Activated T-helper 2 cell treated with anti-CD3 and anti-CD28 coated beads, Interferon-gamma antibody, Interleukin-2, Interleukin-4, amounts not matched to agents 10 μg/mL and 5 μg/mL and 100 μg/mL, durations not matched to agents 14 hours and 24 hours and 36 hours (primary cell): ENCODE data around the gene FOXP2. TPM values are rescaled to one million over a fixed set of nuclear protein-coding genes. Genes with fewer than 3 reads are reported as not detected.
"Not testable (repeated sequence)": the region's sequence is repeated elsewhere in the genome, so short reads cannot be mapped to it uniquely, and the experiment has no call there.

Experiments
- DNase-seq: peaks from one replicate; pipeline ENCODE4 v3.0.0; 2021; ENCODE audit warnings: low spot score
- H3K27ac Mint-ChIP-seq: one replicate; pipeline ENCODE4 v1.8.0; 2021; ENCODE audit warnings: mixed read lengths
- H3K27me3 Mint-ChIP-seq: one replicate; pipeline ENCODE4 v1.8.0; 2021; ENCODE audit warnings: low read depth, mixed read lengths
- H3K36me3 Mint-ChIP-seq: one replicate; pipeline ENCODE4 v1.8.0; 2021; ENCODE audit warnings: low read depth, mixed read lengths
- H3K4me1 Mint-ChIP-seq: one replicate; pipeline ENCODE4 v1.8.0; 2021; ENCODE audit warnings: low read depth, mixed read lengths
- H3K4me3 Mint-ChIP-seq: one replicate; pipeline ENCODE4 v1.8.0; 2021; ENCODE audit warnings: low read depth, mild to moderate bottlenecking, moderate library complexity, mixed read lengths
- H3K9me3 Mint-ChIP-seq: one replicate; pipeline ENCODE4 v1.8.0; 2021; ENCODE audit warnings: mixed read lengths
- intact Hi-C: fragments of 100-400 bp; cut with micrococcal nuclease; formaldehyde crosslinking; loops from one replicate; pipeline ENCODE4 v1.15.1; 2023
- total RNA-seq: library from RNA; stranded (reverse); gene quantifications from 2 replicates; pipeline ENCODE4 v1.2.3, GENCODE V29; 2022

Gene FOXP2
- total RNA-seq = 0.05 and 0.14 TPM in 2 replicates

DNA sequence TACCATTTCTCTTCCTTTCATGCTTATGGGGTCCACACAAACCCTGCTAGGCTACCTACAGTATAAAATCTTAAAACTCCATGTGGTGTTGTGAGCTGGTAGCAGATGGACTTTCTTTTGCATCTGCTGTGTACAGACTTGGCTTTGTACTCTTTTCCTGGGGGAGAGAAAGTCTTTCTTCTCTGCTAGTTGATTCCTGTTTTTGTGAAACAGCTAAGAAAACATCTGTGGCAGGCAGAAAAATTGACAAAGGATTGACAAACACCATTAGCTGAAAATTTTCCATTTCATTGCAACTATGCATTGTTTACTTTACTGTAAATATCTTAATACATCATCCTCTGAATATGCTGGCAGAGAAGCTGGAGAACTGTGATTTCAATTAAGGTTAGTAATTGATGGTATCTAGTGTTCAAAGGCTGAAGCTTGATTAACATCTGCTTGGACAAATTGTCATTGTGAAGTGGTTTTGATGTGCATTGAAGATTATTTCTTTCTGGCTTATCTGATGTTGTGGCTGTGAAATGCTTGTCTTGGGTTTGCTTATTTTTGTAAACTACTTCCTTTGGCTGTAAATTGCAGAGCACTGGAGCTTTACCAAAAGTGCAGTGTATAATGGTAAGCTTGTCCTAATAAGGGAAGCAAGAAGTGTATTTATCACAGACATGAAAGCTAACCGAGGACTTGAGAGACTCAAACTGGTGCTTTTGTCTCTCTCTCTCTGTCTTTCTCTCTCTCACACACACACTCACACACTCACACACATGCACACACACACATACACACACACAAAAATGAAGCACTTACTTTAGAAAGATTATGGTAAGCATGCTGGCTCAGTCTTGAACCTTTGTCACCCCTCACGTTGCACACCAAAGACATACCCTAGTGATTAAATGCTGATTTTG lies at the start of gene FOXP2:
Gene FOXP2 (plus strand): TSS at position 660 of the 908 bp plus-strand sequence. CDS start 11,697 bp downstream, outside the sequence.
- Mint-ChIP-seq H3K9me3 (no peaks in the 10 kb centered on the region), H3K36me3 (no peaks in the 10 kb centered on the region), H3K27me3 (peaks cover 4% of the 10 kb centered on the region), H3K4me1 (no peaks in the 10 kb centered on the region), H3K27ac (no peak within 1 kb of the TSS), H3K4me3 (no peak within 1 kb of the TSS)
- intact Hi-C loops = no loop called here
- no peak for DNase-seq

DNA sequence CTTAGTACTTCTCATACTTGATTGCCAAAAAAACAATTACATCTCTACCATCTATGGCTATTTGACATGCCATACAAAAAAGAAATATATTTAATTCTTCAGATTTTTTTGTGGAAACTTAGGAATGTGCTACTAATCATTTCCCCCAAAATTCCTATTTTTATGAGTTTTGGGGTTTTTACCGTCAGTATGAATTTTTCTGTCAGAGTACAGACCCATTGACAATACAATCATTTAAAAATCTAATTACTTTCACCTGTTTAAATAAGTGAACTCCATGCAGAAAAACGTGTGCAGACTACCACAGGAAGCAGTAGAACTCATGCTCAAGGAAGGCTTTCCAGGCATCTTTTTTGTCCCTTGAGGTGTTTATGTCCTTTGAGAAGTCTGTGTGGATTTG lies 48.8 kb upstream of the FOXP2 start:
- H3K27me3 Mint-ChIP-seq = no peaks in the 10 kb centered on the region
- intact Hi-C loops = no loop called here

DNA sequence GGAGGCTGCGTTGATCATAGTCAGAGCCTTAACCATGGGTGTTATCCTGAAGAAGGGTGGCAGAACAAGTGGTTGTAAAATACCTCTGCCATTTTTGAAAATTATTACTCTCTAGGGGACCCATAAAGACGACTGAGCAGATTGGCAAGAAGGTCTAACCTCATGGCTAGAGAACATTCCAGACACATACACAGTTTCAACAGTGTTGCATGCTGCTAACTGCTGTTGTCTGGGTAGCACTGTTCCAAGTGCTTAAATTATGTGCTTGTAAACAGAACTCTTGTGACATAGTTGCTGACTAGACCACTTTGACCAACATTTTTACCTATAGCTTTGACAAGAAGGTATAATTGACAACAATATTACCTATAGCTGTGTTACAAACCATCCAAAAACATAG lies 46.1 kb upstream of the FOXP2 start:
- intact Hi-C loops = no loop called here

More for the DNA sequence above, 48.8 kb upstream of the FOXP2 start:
- DNase-seq = no peak
- H3K36me3 Mint-ChIP-seq = no peaks in the 10 kb centered on the region
- no peak overlapping the region for H3K4me3 Mint-ChIP-seq
- no peak overlapping the region for H3K27ac Mint-ChIP-seq
- no peaks in the 10 kb centered on the region for H3K4me1 Mint-ChIP-seq
- no peaks in the 10 kb centered on the region for H3K9me3 Mint-ChIP-seq

DNA sequence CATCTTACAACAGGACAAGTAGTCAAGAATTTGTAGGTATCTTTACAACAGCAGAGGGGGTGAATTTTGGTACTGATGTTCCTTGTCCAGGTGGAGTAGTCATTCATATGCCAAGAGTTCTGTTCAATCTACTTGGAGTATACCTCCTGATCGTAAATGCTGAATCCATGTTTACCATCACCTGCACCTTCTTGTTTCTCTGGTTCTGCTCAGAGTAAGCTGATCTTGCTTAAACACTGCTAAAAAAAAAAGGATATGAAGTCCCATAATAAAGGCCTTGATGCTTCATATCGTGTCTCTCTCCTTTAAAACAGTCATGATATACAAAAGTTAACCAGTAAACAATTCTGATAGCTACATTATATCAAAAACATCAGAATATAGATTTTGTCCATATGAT lies 45.3 kb upstream of the FOXP2 start:
- no peaks in the 10 kb centered on the region for H3K36me3 Mint-ChIP-seq
- H3K27ac Mint-ChIP-seq = no peak overlapping the region
- intact Hi-C loops = no loop called here
- no peaks in the 10 kb centered on the region for H3K9me3 Mint-ChIP-seq
- no peaks in the 10 kb centered on the region for H3K4me1 Mint-ChIP-seq
- DNase-seq = no peak
- H3K4me3 Mint-ChIP-seq = no peak overlapping the region
- H3K27me3 Mint-ChIP-seq = no peaks in the 10 kb centered on the region

More for the DNA sequence above, 46.1 kb upstream of the FOXP2 start:
- Mint-ChIP-seq H3K36me3 (no peaks in the 10 kb centered on the region), H3K9me3 (no peaks in the 10 kb centered on the region), H3K27me3 (no peaks in the 10 kb centered on the region), H3K4me1 (no peaks in the 10 kb centered on the region), H3K27ac (no peak overlapping the region), H3K4me3 (no peak overlapping the region)
- DNase-seq = no peak

DNA sequence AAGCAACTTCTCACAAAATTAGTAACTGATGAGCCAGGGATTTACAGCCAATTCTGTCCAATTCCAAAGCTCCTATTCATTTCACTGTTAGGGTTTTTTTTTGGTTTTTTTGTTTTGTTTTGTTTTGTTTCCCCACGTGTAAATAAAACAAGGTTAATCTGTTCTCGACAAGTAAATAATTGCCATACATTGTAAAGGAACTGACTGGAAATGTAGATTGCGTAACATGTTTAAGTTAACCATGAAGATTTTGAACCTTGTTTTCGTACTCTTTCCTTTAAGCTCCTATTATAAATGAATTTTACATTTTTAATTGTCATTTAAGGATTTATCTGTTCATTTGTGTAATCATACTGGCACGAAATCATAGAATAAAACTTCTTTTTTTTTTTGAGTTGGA lies 42.0 kb upstream of the FOXP2 start:
- Mint-ChIP-seq H3K4me1 (no peaks in the 10 kb centered on the region), H3K9me3 (no peaks in the 10 kb centered on the region), H3K36me3 (no peaks in the 10 kb centered on the region), H3K27ac (no peak overlapping the region), H3K4me3 (no peak overlapping the region), H3K27me3 (no peaks in the 10 kb centered on the region)
- intact Hi-C loops = no loop called here
- DNase-seq = no peak

DNA sequence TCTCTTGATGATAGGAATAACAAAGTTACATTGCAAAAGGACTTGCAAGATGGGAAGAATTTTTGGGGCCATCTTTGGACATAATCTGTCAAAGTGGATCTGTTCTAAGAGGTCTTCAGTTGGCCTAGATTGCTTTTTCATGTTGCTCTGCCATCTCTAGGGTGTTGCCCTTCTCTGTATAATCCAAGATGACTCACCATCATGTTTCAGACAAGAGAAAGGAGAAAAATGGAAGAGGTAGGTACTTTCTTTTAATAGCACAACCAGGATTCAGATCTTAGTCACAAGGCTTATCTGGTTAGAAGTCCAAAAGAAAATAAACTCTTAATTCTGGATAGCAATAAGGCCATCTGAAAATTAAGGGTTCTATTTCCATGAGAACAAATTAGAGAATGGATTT lies 38.7 kb upstream of the FOXP2 start:
- no peaks in the 10 kb centered on the region for H3K9me3 Mint-ChIP-seq
- H3K36me3 Mint-ChIP-seq = no peaks in the 10 kb centered on the region
- no peak overlapping the region for H3K4me3 Mint-ChIP-seq
- DNase-seq = no peak
- H3K4me1 Mint-ChIP-seq = no peaks in the 10 kb centered on the region
- intact Hi-C loops = no loop called here
- H3K27ac Mint-ChIP-seq = no peak overlapping the region
- H3K27me3 Mint-ChIP-seq = no peaks in the 10 kb centered on the region

DNA sequence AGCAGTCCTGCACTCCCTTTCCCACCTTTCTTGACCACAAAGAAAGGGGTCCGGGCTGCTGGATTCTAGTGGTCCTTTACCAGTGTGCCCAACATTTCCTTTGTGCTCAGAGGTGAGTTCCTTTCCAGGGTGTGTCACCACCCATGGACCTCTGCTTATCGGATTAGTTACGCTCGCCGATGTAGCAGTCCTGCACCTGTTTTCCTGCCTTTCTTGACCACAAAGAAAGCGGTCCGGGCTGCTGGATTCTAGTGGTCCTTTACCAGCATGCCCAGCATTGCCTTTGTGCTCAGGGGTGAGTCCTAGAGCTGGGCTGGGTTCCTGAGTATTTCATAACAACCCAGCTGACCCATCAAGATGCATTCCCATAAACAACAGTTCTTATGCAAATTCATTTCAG lies 30.7 kb upstream of the FOXP2 start:
- H3K4me3 Mint-ChIP-seq, H3K27me3 Mint-ChIP-seq, DNase-seq, H3K36me3 Mint-ChIP-seq, intact Hi-C loops, H3K4me1 Mint-ChIP-seq, H3K27ac Mint-ChIP-seq, H3K9me3 Mint-ChIP-seq: not testable (repeated sequence)

DNA sequence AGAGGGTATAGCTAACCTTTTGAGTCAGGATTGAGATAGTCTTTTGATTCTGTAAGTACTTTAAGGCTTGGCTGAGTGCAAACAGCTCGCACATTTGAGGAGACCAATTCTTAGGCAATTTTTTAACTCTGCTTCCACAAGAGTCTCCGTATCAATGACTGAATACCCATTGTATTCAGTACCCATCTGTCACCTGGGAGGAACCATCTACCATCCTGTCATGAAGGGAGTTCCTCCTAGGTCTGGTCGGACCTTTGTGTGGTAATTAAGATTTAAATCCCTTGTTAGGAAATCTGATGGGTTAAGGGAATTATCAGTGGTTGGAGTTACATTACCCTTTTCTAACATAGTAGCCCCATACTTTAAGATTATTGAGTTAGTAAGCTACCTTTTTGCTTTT lies 30.3 kb upstream of the FOXP2 start:
- H3K27ac Mint-ChIP-seq, H3K4me3 Mint-ChIP-seq, DNase-seq, H3K27me3 Mint-ChIP-seq, H3K36me3 Mint-ChIP-seq, H3K9me3 Mint-ChIP-seq, H3K4me1 Mint-ChIP-seq, intact Hi-C loops: not testable (repeated sequence)

DNA sequence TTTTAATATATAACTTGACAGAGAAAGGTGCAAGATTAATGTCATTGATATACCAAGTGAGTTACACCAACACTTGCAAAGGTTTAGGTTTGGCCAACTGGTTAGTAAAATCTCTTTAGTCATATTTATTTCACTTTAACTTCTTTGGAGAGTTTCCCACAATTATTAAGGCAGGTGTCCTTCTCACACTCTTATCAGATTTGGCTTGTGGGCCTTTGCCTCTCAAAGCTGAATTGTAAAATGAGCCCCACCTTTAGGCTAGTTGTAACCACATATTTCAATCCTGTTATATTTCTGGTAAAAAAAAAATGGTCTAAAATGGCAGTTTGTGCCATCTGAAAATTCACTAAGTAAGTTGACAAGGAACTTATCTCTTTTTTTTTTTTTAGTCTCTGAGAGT lies 26.6 kb upstream of the FOXP2 start:
- no peak overlapping the region for H3K4me3 Mint-ChIP-seq
- H3K27ac Mint-ChIP-seq = no peak overlapping the region
- H3K27me3 Mint-ChIP-seq = no peaks in the 10 kb centered on the region
- H3K36me3 Mint-ChIP-seq = no peaks in the 10 kb centered on the region
- no peak for DNase-seq
- no peaks in the 10 kb centered on the region for H3K4me1 Mint-ChIP-seq
- H3K9me3 Mint-ChIP-seq = no peaks in the 10 kb centered on the region
- intact Hi-C loops = no loop called here

DNA sequence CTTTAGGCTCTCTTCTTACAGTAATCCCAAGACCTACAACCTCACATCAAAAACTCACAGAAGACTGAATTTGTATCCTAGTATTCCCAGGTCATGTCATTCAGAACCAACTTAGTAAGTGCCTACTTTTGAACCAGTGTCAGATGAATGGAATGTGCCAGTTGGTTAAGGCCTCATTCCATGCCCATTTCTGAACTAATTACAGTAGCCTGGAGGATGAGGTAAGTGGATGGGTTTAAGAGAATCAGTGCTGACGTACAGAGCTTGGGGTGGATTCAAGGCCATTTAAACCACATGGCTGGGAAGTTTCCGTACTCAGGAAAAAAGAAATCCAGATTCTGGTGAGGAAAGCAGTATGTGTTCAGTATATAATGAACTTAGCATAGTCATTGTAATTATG lies 21.9 kb upstream of the FOXP2 start:
- DNase-seq = no peak
- intact Hi-C loops = no loop called here
- Mint-ChIP-seq H3K4me1 (no peaks in the 10 kb centered on the region), H3K9me3 (no peaks in the 10 kb centered on the region), H3K27ac (no peak overlapping the region), H3K27me3 (no peaks in the 10 kb centered on the region), H3K4me3 (no peak overlapping the region), H3K36me3 (no peaks in the 10 kb centered on the region)

DNA sequence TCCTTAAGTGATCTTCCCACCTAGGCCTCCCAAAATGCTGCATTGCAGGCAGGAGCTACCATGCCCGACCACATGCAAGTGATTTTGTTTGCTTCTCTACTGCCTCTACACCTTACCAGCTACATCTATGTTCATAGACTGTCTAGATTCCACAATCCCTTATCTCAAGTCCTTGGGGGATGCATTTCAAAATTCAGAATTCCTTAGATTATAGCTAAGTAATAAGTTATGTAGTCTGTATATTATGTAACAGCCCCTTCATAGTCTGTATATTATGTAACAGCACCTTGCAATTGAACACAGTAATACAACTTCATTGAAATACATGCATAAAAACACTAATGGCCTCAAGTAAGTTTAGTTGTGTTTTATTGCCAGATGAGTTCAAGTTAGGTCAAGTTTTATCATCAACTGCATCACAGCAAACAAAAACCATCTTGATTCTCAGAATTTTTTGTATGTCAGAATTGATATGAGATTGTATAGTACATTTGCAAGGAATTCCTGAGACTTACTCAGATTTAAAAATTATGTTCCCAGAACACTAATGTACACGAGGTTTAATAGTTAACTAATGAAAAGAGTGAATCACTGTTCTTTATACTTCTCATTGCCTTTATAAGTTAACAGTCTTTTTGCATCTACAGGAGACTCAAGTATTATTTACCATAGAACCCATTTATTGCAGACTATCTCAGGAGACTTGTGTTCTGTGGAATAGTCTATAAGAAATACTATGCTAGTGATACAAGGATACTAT lies 11.6 kb upstream of the FOXP2 start:
- H3K4me1 Mint-ChIP-seq = no peaks in the 10 kb centered on the region
- DNase-seq = no peak
- H3K9me3 Mint-ChIP-seq = no peaks in the 10 kb centered on the region
- no peaks in the 10 kb centered on the region for H3K36me3 Mint-ChIP-seq
- intact Hi-C loops = loop anchor here (10.0 kb wide), 1 partner anchor 318 kb away; no protein-coding TSS in a partner anchor
- H3K4me3 Mint-ChIP-seq = no peak overlapping the region
- H3K27me3 Mint-ChIP-seq = no peaks in the 10 kb centered on the region
- H3K27ac Mint-ChIP-seq = no peak overlapping the region

DNA sequence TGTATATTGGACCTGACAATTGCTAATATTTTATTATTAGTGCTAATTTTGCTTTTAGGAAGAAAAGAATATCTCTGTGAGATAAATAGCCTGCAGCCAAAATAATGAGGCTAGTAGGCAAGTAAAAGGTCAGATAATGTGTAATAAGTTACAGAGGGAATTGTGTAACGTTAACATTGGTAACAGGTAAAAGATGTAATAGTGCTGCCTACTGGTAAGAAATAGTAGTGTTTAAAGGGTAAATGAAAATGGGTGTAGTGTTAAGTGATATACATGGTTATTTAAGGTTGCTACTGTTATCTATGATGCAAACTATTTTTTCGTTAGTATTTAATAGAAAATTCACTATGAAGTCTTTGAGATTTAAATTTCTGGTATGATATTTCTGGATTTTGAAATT lies 9.2 kb upstream of the FOXP2 start:
- Mint-ChIP-seq H3K9me3 (no peaks in the 10 kb centered on the region), H3K36me3 (no peaks in the 10 kb centered on the region)
- intact Hi-C loops = loop anchor here (10.0 kb wide), 1 partner anchor 321 kb away; no protein-coding TSS in a partner anchor

DNA sequence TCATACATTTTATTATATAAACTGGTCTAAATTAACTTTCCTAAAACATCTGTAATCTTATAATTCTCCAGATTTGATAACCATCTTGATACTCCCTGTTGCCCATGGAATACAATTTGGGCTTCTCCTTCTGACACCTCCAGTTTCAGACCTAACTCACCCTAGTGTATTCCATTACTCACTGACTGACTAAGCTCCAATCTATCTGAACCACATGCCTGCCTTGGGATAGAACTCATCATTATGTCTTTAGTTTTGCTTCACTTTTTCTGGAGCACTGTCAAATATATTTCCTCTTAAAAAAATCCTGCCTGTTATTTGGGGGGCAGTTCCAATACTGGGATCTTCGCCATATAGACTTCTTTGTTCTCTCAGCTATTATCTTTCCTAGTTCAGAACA lies 4.9 kb upstream of the FOXP2 start:
- DNase-seq = no peak
- Mint-ChIP-seq H3K4me1 (no peaks in the 10 kb centered on the region), H3K4me3 (no peak overlapping the region), H3K27me3 (peaks cover 4% of the 10 kb centered on the region), H3K27ac (no peak overlapping the region), H3K9me3 (no peaks in the 10 kb centered on the region), H3K36me3 (no peaks in the 10 kb centered on the region)
- intact Hi-C loops = loop anchor here (10.0 kb wide), 1 partner anchor 325 kb away; no protein-coding TSS in a partner anchor

More for the DNA sequence above, 9.2 kb upstream of the FOXP2 start:
- Mint-ChIP-seq H3K4me3 (no peak overlapping the region), H3K27me3 (no peaks in the 10 kb centered on the region), H3K27ac (no peak overlapping the region), H3K4me1 (no peaks in the 10 kb centered on the region)
- DNase-seq = no peak
